HG02973 (cell line): Measurements from ENCODE around the gene AGBL5.
"Not testable (repeated sequence)": the region's sequence is repeated elsewhere in the genome, so short reads cannot be mapped to it uniquely, and the experiment has no call there.

Experiments used
- ATAC-seq: cut with Tn5 transposase; IDR thresholded peaks from one replicate; pipeline ENCODE4 v1.9.1; 2021; ENCODE audit warnings: moderate library complexity; ENCODE audit not compliant: unreplicated experiment

AGBL5 gene

DNA sequence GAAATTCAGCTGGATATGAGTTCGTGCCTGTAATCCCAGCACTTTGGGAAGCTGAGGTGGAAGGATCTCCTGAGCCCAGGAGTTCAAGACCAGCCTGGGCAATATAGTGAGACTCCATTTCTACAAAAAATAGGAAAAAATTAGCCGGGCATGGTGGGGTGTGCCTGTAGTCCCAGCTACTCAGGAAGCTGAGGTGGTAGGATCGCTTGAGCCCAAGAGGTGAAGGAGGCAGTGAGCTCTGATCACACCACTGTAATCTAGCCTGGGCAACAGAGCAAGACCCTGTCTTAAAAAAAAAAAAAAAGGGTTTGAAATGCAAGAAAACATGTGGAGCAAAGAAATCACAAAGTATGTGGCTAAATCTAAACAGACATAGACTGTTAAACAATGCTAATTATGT is 57.6 kb downstream of the AGBL5 start:
- no peak for ATAC-seq

DNA sequence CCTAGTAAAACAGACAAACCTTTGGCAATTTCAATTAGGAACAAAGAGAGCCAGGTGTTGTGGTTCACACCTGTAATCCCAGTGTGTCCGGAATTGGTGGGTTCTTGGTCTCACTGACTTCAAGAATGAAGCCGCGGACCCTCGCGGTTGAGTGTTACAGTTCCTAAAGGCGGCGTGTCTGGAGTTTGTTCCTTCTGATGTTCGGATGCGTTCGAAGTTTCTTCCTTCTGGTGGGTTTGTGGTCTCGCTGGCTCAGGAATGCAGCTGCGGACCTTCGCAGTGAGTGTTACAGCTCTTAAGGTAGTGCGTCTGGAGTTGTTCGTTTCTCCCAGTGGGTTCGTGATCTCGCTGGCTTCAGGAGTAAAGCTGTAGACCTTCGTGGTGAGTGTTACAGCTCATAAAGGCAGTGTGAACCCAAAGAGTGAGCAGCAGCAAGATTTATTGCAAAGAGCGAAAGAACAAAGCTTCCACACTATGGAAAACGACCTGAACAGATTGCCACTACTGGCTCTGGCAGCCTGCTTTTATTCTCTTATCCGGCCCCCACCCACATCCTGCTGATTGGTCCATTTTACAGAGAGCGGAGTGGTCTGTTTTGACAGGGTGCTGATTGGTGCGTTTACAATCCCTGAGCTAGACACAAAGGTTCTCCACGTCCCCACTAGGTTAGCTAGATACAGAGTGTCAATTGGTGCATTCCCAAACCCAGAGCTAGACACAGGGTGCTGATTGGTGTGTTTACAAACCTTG is 59.3 kb downstream of the AGBL5 start:
- ATAC-seq, result not testable (repeated sequence)

DNA sequence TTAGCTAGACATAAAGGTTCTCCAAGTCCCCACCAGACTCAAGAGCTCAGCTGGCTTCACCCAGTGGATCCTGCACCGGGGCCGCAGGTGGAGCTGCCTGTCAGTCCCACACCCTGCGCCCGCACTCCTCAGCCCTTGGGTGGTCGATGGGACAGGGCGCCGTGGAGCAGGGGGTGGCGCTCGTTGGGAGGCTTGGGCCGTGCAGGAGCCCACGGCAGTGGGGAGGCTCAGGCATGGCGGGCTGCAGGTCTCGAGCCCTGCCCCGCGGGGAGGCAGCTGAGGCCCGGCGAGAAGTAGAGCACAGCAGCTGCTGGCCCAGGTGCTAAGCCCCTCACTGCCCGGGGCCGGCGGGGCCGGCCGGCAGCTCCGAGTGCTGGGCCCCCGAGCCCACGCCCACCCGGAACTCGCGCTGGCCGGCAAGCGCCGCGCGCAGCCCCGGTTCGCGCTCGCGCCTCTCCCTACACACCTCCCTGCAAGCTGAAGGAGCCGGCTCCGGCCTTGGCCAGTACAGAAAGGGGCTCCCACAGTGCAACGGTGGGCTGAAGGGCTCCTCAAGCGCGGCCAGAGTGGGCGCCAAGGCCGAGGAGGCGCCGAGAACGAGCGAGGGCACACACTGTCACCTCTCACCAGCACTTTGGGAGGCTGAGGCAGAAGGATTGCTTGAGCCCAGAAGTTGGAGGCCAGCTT is 60.1 kb downstream of the AGBL5 start:
- not testable (repeated sequence) for ATAC-seq

DNA sequence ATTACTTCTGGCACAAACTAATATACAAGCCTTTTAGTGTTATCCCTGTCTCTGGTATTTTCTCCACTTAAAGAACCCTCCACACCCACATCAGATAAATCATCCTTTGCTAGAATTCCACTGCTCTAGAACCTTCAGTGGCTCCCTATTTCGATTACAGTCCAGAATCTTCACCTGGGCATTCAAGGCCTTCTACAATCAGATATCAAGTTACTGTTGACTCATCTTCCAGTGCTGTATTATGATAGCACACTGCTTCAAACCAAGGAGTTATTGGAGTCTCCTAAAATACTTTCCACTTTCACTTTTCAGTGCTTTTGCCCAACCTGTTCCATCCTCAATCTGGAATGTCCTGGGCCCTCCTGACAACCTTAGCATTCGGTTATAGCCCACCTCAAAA is 64.1 kb downstream of the AGBL5 start:
- no peak for ATAC-seq

DNA sequence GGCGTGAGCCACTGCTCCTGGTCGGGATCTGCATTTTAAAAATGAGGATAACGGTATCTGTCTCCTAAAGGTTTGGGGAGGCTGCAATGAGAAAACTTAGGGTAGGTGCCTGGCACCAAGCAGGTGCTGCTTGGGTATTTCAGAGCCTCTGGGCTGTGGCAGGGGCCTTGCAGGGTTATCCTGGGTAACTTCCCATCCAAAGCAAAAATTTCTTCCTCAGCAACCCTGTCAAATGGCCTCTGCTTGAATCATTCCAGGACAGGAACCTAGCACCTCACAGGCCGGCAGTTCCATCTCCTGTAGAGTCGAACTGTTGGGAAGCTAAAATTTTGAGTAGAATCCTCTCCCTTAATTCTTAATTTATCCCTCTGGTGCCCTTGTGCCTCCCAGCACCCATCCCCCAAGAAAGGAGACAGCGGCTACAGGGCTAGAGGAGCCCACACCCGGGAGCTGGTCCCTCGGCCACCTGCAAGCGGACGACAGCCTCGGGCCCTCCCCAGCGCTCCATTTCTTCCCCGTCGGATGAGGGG is 66.6 kb downstream of the AGBL5 start:
- no peak for ATAC-seq

DNA sequence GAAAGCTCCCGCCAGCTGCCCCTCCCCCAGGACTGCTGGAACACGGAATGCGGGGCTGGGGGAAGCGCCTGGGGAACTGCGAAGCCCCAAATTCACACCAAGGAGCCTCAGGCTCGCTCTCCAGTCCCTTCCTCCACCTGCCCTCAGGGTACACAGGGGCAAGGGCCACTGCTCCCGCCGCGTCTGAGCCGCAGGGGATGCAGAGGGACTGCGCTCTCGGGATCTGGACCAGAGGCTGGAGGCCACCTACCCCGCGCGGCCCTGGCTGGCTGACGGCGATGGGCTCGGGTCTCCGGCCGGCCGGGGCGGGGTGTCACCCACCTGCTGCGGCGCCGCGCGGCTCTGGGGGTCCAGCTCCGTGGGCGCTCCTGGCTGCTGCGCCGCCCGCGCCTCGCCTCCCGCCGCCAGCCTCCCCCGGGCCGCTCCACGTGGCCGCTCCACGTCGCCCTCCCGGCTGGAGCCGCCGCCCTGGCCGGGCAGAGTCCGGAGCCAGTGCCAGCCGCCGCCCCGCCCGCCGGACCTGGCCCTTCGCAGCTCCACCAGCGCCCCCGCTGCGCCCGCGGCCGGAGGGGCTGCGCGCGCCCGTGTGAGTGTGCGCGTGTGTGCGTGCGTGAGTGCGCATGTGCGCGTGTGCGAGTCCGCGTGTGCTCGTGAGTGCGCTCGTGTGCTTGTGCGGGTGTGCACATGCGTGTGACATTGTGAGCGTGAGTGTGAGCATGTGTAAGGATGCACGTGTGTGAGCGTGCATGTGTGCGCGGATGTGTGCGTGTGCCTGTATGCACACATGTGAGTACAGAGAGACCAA is 67.3 kb downstream of the AGBL5 start, which contains the start of gene CGREF1:
TSS of gene CGREF1 (minus strand) at position 604 of the 805 bp plus-strand sequence. CDS start 14,762 bp downstream, outside the sequence.
- ATAC-seq, result no peak

DNA sequence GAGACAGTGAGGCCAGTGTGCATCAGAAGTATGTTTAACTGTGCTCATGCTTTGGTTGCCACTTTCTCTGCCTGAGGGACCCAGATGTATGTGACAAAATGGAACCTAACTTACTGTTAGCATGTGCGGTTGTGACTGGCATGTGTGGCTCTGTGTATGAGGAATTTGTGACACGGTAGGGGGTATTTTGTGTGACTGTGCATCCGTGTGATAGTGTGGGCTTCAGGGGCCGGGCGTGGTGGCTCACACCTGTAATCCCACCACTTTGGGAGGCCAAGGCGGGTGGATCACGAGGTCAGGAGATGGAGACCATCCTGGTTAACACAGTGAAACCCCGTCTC is 67.8 kb downstream of the AGBL5 start:
- ATAC-seq, result not testable (repeated sequence)
